HG03457 (cell line): ENCODE measurements around the gene STAT4.

Experiments used
- ATAC-seq: cut with Tn5 transposase; IDR thresholded peaks from one replicate; pipeline ENCODE4 v1.9.1; 2021; ENCODE audit warnings: moderate number of reproducible peaks; ENCODE audit not compliant: unreplicated experiment

Gene STAT4

DNA sequence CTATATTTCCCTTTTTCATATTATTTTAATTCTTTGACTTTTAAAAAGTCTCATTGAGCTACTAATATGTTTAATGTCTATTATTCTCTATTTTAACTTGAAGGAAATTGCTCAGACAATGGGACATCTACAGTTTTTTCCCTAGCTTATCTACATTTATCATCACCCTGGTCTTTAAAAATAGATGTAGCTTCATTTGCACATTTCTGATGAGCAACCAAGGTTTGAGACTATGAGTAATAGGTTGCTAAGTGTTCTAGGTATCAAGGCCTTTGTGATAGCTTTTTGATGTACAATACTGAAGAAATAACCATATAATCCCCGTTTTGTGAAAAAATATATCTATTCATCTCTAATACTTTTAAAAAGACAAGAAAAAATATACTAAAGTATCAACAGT is 47.0 kb downstream of the STAT4 start:
- ATAC-seq = no peak

DNA sequence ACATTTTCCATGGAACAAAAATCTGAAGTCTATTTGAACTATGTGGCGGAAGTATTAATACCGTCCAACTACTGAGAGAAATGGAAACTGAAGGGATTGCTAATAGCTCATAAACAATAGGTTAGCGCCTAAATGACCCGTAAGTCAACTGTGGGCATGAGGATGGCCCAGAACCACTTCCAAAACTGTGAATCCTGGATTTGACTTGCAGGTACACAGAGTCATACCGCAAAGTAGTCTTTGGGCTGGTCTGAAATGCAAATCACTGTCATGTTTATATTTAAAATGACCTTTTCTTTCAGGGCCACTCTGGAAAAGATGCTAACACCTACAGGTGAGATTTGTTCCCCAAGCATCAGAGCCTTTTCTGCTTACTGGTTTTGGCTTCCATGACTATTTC is 50.6 kb downstream of the STAT4 start:
- ATAC-seq = no peak

DNA sequence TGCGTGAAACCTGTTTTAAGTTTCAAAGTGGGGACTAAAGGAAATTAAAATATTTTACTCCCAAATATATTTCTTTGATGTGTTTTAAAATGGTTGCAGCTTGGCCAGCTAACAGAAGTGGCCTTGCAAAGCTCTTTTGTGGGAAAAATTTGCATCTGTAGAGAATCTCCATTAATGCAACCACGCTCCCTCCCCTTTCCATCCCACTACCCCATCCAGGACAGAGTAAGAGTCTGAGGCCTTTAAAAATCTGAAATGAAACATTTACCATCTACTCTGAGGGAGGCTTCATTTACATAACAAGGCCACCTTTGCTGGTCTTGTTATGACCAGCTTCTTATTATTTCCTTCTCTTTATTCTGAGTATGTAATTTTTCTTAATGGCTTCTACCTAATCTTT is 63.5 kb downstream of the STAT4 start:
- ATAC-seq = no peak

DNA sequence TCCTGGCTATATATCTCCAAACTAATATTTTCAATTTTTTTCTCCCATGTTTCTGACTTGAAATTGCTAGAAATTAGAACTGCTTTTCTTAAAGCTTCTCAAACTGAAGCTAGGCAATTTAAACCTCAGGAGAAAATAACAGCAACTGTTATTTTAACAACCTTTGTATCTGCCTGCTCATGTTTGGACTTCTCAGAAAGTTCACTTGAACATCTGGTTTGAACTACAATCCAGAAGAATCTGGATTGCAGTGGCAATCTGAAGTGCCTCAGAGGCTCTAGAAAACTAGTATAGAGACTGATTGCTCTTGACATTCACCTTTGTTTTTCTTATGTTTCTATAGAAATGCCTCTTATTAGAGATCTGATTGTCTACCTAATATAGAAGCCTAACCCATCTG is 64.1 kb downstream of the STAT4 start:
- no peak for ATAC-seq

DNA sequence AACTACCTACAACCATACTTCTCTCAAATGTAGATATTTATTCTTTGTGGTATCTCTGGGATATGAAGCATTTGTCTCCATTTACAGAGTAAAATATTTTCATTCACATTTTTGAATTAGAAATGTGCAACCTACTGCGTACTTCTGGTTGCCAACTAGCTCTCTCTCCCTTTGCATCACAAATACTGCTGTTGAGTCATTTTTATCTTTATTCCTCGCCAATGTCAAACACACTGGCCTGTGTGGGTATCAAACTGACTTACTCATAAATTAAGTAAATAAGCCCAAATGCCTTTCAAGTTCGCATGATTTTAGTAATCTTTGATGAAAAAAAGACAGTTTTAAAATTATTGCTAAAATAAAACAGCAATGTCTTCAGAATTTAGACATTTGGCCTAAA is 67.3 kb downstream of the STAT4 start:
- ATAC-seq = no peak

DNA sequence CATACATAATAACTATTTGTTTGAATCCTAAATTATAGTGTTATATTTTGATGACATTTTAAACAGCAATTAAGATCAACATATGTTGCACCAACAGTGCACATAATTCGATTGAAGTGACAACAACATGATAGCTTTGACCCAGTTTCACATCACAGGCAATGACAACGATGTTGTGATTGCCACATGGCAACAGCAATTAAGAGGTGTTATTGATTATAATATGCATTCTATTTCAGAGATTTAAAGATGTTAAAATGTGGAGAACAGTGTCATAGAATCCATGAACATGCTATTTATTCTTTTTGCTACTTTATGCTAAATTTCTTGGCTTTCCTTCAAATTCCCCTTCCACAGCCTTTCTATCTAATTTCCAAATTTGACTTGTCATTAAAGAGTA is 68.5 kb downstream of the STAT4 start:
- ATAC-seq = no peak

DNA sequence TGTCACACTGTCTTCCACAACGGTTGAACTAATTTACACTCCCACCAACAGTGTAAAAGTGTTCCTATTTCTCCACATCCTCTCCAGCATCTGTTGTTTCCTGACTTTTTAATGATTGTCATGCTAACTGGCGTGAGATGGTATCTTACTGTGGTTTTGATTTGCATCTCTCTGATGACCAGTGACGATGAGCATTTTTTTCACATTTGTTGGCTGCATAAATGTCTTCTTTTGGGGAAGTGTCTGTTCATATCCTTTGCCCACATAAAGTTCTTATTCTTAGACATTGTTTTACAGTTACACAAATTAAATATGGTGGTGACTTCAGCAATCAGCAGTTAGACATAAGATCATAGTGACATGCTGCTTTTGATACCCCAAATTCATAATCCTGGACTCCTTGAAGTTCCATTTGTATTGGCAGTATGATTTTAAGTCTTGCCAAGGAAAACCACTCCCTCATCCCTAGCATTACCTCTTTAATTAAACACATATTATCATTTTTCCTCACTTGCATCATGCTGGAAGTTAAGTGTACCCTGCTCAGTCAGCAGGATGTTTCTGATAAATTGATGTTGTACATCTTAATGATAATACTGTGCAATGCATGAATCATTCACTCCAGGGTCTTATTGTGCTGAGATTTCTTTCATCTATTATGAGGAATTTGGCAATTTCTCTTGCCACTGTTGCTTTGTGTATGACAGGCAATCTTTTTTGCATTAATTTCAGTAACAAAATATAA is 69.2 kb downstream of the STAT4 start:
- no peak for ATAC-seq

DNA sequence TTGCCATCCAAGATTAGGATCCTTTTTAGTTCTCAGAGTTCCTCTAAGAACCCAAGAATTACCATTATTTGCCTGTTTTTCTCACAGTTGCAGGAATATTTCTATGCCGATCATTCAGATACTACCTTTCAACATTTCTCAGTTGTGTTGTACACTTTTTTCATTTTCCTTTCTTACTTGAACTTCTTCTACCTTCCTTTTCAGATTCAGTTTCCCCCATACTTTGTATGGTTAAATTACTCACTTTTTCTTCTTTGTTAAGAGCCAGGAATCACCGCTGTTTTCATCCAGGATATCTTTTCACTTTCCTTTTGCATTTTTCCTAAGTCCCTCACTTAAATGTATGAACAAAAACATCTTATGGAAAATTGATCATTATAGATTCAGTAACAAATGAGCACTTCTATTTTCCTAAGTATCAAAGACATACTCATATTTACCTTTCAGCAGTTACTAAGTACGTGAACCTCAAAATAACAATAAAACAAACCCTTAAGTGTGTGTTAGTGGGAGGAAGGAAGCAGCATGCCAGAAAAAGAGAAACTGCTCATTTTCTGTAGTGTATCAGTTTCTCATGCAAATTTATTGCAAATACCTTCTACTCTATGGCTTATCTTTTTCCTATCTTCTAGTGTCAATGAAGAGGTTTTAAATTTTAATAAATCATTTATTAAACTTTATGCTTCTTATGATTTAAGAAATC is 72.5 kb downstream of the STAT4 start:
- ATAC-seq = no peak

DNA sequence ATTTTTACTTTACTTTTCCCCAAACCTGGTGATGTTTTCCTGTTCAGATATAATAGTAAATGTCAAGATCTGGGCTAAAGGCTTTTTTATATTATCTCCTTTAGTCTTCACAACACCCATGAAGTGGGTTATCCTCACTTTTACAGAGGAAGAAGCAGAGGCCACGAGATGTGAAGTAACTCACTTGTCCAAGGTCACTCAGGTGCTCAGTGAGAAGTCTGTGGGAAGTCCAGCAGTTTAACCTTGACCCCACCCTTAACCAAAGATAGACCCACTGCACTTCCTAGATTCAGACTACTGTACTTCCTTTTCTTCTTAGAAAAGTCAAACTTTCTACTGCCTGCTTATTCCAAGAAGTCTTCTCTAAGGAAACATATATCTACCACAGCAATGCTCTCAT is 80.5 kb downstream of the STAT4 start:
- ATAC-seq = no peak

DNA sequence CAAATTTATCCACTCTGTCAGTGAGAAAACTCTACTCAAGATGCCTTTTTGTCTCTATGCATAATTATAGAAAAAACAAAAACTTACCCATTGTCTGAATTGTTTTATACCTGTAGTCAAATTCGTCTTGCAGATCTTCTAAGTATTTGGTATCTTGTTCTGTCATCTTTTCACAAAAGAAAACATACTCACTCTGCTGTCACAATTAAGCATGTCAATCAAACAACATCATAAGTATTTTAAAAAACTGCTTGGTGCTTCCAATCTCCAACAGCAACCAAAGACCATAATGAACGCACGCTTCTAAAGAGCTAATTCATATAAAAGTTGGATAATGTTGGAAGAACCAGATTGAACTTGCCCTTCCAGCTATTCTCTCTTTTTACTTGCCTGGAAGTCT is 81.2 kb downstream of the STAT4 start:
- no peak for ATAC-seq

DNA sequence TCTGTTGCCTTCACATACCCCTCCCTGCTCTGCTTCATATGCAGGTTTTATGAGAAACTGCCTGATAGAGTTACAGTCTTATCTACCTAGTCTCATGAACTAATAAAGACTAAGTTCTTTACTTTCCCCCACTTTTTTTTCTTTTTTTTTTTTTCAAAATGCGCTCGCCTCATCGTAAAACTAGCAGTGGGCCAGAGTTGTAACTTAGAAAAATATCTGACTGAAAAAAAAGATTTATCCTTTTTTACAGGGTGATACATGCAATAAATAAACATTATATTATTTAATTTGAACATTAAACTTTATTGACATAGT is 83.9 kb downstream of the STAT4 start:
- no peak for ATAC-seq

DNA sequence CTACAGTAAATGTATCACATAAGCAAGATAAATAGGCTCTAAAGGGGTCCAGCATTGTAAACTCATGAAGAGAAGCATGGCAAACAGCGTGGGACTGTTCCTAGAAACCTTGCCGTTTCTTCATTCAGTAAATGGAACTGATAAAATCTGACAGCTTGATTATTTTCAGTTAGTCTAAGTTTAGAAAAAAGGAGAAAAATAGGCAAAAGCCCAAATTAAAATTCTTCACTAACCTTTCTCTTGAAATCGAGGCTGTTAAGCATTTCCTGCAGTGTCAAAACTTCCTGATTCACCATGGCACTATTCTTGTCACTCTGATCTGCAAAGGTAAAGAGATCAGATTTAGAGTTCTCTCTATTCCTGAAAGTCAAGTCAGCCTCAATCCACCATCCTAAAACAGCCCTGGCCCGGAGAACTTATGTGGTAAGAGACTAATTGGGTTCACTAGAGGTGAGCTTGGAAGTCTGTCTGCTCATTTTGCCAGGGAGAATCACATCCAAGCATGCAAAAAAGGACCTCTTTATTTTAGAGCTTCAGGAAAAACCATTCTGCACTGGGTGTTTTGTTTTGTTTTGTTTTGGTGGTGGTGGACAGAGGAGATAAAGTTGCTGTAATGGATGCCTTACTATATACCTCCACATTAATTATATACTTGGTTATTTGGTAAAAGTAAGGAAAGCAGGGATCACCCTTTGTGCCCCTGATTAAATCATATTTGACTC is 84.4 kb downstream of the STAT4 start:
- no peak for ATAC-seq

DNA sequence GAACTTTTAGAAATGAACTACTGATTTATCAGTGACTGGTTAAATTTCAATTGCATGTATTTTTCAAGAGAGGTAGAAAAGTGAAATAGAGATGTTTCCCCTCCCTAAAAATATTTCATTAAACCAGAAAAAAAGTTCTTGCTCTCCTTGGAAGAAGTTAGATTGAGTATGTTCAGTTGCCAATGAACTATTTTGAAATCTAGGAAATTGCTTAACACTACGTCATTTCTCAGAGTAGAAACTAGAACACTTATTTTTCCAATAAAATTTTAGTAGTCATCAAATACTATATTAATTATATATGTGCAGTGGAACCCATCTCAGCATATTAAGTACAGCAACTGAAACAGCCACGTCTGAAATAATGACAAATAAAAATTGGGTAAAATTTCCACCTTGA is 85.0 kb downstream of the STAT4 start:
- ATAC-seq = no peak

DNA sequence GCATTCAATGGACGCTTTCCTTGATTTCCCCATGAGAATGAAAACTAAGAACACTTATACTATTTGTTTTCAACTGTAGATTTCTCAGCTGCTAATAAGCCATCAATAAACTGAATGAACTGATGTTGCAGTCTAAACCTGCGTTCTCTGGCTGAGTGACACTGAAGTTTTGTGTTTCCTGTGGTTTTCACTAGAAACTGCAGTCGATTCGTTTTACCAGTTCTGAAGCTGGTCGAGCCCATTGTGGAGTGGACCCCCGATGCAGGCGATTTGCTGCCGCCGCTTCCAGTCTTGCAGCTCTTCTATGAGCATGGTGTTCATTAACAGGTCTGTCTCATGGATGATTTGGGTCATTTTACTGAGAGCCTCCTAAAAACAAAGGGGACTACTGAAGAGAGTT is 86.2 kb downstream of the STAT4 start:
- ATAC-seq = no peak

DNA sequence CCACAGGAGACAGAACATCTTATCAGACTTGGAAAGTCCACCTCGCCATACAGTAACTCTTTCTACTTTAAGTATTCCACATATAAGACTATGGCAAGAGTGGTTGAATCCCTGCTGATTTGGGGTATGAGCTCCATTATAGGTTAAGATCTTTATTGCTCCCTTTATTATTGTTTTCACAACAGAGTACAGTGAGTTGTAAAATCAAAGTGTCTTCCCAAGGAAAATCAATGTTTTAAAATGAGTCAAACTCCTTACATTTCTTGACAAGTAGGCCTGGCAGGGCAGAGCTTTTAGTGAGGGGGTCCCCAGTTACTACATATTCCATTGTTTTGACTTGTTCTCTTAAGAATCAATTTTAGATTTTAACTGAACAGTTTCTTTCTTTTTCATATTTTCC is 87.2 kb downstream of the STAT4 start:
- no peak for ATAC-seq

DNA sequence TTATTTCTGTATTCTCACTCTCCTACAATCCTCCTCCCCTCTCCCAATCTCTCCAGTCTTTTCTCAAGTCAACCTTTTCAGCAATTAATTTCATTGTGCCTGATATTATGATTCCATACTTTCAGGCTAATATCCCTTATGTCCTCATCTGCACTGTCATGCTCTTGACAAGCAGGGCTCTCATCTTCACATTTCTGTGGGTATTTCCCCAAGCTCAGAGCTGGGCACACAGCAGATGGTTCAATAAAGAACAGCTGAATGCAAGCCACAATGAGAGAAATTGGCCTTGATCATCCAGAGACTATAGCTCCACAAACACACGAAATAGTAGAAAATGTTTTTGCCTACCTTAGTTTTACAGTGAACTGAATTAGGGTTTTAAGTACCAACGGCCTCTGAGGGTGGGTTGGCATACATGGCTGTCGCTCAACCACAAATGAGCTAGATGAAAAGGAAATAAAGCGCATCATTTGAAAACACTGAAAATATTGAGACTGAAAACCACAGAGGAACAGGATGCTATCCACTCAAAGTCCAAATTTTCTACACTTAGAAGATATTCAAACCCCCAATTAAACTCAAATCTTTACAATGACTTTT is 89.3 kb downstream of the STAT4 start:
- no peak for ATAC-seq

DNA sequence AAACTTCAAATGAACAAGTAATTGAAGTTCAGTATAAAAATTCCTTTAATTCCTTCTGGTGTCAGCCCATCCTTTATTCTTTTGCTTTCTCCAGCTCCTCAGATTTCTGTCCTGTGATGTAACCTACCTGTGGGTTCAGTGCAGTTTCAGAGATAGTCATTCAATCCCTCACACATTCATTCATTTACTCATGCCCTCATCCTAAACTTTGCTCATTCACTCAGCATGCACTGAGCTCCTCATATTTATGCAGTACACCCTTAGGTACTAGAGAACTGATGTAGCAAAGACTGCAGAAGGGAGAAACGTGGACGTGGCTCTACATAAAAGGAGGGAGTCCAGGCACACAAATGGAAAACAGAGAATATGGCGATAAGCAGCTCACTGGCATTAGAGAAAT is 91.5 kb downstream of the STAT4 start:
- ATAC-seq = no peak

DNA sequence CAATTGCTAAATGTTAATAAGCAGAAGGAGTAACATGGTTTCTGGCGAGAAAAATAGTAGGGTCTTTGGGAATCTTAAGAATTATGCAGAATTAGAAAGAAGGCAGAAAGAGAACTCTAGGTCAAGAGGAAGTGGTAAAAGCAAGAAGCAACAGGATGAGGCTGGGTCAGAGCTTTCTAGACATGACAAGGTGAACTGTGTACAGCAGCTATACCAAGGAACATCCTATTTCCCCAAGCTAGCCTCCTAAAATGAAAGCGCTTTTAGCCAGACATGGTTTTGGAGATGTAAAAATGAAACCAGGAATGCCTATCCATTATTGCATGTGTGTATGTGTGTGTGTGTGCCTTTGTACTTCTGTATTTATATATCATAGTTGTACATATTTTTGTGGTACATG is 94.6 kb downstream of the STAT4 start:
- ATAC-seq = no peak

DNA sequence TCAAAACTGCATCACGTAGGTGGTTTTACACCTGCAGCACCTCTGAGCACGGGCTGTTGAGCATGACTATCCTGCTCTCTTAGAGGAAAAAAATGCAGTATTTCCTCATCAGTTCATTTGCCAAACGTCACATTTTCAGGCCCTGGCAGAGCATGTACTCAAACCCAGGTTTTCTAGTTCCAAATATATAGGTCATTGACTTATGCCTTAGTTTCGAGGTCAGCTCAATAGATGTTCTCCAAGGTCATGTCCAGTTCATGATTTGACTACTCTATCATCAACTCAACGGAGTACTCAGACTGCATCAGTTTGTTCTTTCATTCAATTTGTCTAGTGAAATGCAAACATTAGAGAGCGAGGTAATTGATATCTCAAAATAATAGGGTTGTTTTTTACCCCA is 97.5 kb downstream of the STAT4 start:
- no peak for ATAC-seq

DNA sequence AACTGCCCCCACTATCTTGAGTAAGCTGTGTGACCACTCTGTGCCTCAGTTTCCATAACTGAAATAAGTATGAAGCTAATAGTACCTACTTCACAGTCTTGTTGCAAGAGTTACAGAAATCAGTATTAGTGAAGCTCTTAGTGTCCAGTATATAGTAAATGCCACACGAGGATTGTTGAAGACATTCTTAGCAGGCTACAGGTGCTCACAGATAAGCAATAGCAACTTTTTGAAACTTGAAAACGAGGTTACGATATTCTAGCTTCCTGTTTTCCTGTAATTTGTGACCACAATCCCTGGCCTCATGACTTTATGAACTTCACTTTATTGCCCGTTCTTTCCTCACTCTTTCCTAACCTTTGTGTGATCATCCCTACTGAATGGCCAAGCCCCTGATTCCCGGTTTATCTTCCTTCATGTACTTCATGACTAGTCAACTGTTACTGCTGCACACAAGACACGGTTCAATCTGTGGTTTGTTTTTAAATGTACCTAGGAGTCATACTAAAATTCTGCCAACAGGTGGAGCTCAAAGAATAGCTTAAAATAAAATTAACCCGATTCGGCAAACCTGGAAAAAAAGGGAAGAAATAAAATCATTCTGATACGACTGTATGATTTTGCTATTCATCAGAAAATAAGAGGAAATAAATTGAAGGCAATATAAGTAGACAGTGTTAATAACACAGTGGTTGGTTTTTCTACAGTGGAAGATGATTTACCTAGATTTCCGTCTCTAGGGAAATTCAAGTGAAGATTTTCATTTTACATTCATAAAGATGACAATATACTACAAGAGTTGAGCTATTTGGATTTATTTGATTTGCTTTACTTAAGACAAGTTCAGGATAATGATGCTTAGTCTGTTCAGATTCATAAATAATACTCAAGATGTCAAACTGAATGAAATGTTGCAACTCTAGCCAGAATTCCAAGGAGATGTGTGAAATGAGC is 98.7 kb downstream of the STAT4 start:
- no peak for ATAC-seq

DNA sequence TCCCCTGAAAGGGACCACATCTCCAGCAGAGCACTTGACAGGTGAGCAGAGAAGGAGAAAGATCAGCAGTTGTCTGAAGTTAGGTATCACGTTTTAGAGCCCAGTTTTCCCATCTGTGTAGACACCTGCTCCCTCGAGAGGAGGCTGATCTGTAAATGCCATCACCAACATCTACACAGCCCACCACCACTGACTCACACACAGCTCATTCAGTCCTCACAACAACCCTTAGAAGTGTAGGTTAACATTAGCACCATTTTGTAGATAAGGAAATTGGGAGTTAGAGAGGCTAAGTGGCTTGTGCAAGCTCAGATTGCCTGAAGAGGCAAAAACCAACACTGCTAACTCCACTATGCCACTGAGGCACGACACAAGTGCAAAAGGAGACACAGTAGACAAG is 99.6 kb downstream of the STAT4 start:
- ATAC-seq = no peak
